KG1 (cell line): ENCODE results near the gene VWA3B.
"Not testable (repeated sequence)": the region's sequence is repeated elsewhere in the genome, so short reads cannot be mapped to it uniquely, and the experiment has no call there.

Experiments
- DNase-seq: peaks from one replicate; lab custom pipeline; 2025; lab: John Stamatoyannopoulos, UW

Gene VWA3B

DNA sequence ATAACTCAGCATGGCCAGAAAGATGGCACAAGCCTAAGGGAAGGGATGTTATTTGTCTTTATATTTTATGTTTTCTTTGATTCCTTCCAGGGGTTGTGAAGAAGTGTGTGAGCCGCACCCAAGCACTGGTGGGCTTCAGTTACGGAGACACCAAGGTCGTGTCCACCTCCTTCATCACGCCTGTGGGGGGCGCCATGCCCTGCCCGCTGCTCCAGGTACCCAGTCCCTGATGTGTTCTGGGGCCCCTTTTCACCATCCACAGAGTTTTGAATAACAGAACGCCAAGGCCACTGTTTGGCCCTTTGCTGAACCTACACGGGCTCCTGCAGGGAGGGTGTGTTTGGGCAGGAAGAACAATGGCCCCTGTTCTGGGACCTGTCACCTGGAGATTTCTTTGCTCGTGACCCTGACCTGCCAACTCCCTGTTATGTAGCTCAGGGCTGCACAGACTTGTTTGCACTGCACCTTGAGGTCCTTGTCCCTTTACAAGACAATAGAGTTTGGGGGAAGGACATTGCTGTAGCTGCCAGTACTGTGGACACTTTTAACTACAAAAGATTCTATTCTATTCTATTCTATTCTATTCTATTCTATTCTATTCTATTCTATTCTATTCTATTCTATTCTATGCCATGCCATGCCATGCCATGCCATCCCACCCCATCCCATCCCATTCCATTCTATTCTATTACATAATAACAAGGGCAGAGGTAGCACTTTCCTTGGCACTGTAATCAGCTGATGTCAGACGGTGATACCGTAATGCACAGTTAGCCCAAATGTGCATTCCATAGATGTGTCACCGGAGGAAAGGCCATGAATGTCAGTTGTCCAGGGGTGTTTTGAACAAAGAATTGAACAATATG lies 211.1 kb downstream of the VWA3B start:
- DNase-seq, result no peak

GRCh38 chr2:98298683-98299164 lies 211.8 kb downstream of the VWA3B start:
- DNase-seq, result no peak

DNA sequence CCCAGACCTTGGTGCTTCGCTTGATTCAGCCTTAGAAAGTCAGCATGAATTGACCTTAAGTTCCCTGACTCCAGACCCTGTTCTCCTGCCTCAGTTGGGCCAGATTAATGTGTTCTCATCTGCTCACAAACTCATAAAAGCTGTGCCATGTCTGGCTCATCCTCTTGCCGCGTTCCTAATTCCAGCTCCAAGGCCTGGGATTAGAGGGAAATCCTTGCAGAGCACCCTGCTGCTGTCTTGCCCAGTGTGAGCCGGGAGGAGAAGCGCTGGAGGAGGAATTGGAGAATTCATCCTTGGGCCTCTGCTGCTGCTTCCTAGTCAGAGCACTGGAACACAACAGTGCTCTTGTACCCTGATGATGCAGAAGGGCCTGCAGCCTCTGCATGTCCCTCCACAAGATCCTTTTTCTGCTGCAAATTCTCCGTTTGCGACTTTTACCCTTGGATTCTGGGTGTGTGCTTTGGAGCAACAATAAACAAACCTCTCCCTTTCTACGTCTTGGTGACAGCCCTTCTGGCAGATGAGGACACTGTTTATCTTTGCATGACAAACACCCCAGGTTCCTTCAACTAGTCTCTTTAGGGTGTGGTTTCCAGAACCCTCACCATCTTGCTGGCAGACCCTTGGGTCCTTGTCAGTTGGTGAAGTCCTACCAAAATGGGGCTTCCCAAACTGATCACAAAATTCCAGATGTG lies 212.4 kb downstream of the VWA3B start:
- no peak for DNase-seq

DNA sequence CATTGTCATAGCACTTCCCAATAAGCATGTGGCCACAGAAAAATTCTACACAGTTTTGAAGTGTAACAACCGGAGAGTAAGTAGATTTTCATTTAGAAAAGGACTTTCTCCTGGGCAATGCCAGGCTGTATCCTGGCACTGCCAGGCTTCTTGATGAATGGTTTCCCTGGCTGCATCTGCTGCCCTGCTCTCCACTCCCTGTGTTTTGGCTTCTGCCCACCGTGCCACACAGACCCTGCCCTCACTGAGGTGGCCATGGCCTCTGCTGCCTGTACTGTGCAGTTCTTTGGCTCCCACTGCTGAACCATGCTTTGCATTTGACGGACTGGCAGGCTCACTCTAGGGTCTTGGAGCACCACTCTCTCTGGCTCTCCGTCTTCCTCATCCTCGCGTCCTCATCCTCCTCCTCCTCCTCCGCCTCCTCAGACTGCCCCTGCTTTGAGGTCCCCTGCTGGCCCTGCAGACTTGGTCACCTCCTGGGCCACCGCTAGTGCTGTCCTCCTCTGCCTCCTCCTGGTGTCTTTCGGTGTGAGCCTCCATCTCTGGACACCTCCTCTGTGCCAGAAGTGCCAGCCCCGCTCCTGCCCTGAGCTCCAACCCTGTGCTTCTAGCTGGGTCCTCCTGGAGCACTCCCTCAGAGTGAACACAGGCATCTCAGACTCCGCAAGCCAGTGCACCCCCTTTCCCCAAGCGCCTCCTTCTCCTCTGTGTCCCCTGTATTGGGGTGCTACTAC lies 213.3 kb downstream of the VWA3B start:
- DNase-seq, result no peak

DNA sequence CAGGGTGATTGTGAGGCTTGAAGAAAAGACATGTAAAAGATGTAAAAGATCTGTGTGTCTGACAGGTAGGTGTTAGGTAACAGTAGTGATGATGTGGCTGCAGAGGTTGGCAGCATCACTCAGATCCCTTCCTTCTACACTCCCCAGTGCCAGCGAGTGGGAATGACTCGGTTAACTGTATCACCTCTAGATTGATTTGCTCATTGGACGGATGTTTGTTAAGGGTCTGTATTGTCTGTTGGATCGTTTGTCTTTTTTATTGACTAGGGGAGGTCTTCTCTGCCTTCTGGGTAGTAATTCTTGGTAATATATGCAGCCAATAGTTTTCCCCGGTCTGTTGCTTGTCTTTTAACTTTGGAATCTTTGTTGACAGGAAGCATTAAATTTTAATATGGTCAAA lies 214.5 kb downstream of the VWA3B start:
- no peak for DNase-seq

DNA sequence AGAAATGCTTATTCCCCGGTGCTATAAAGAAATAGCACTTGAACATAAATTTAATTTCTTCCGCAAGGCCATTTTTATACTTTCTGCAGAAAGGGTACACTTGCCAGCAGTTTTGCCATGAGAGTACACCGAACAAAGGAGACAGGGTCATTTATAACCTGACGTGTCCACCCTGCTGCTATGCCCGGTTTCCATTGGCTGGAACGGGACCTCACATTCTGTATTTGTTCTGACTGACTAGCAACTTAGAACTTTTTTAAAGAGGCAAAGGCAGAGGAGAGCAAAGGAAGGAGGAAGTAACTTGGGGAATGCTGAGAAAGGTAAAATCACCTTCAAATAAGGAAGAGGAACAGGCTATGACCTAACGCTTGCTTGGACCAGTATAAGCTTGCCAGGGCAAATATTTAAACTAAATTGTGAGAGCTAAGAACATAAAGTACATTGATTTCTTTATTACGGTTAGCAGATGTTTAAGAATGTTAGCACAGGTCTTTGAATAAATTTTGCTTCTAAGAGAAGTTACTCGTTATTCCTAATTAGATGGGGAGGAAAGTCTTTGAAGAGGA lies 220.2 kb downstream of the VWA3B start:
- DNase-seq, result not testable (repeated sequence)

DNA sequence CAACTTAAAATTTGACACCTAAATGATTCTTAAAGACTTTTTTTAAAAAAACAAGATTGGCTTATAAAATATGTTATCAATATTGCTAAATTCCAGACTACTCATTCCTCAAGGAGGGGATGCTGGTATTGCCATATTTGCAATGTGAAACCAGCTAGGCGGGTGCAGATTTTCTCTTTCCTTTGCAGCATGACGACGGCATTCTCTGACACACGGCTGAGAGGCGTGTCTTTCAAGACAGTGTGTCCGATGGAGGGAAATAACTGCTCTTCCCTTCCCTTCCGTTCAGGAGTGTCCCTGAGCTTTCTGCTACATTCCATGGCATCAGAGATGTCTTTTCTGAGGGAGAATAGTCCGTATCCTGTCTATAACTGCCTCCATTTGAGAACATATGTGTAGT lies 221.1 kb downstream of the VWA3B start:
- no peak for DNase-seq

DNA sequence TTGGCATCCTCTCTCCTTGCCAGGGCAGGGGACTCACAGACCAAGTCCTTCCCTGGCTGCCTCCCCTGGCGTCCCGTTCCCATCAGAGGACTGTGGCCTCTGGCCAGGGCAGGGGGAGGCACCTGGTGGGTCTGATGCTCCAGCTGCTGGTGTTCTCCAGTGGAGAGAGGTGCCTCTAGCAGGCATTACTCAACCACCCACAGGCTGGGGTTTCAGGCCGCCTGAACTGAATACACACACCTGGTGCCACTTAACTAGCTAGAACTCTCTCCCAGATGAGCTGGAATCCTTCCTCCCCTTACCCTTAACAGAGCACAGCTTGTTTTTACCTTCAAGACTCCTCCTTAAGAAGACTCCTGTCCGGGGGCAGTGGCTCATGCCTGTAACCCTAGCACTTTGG lies 221.6 kb downstream of the VWA3B start:
- DNase-seq, result no peak

- DNase-seq, result no peak
Observed at GRCh38 chr2:98309580-98309979, 222.6 kb downstream of the VWA3B start.

DNA sequence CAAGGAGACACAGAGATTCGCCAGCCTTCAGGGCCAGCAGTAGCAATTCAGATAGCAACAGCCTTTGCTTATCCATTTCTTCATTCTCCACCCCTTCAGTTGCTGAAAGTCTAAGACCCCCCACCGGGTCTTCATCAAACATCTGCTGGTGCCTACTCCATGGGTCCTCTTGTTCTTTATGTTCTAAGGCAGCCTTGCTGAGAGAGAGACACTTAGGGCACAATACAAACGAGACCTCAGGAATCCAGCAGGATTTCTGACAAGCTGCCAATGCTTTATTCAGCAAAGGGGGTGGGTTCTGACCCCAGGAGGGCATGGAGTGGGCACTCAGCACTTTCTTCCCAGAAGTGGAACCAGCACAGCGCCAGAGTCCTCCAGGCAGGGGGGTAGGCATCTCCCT lies 223.0 kb downstream of the VWA3B start:
- no peak for DNase-seq

DNA sequence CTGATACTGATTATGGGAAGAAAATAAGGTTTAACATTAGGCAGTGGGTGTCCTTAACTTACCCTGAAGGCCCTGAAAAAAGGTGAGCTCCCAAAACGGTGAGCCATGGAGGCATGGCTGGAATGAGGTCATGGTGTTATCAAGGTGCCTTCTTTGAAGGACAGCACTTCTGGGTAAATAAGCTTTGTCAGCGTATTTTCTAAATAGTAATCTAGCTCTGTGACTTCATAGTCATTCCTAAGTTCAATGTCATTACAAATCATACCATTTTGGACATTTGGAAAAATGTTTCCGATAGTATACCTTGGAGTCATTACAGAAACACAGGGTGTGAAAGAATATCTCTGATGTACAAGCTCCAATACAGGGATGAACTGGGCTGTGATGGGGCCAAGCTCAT lies 224.1 kb downstream of the VWA3B start:
- no peak for DNase-seq

GRCh38 chr2:98311771-98312545 lies 225.0 kb downstream of the VWA3B start:
- no peak for DNase-seq

GRCh38 chr2:98313492-98314250 lies 226.7 kb downstream of the VWA3B start:
- no peak for DNase-seq

DNA sequence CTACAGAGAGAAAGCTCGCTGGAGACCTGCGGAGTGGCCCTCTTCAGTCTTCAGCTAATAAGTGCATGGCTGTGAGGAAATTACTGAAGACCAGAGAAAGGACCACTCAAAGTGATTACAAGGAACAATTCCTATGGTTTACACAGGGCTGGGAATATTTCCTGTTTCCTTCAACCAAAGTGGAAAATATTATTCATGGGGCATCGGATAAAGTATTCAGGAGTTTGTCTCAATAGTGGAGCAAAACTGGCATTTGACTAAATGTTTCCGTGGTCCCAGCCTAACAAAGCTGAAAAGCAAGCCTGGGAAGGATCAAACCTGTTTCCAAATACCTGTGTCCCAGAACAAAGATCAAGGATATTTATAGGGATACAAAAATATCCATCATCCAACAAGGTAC lies 227.3 kb downstream of the VWA3B start:
- no peak for DNase-seq

- DNase-seq, result no peak
Observed at GRCh38 chr2:98315957-98316356, 229.0 kb downstream of the VWA3B start.

DNA sequence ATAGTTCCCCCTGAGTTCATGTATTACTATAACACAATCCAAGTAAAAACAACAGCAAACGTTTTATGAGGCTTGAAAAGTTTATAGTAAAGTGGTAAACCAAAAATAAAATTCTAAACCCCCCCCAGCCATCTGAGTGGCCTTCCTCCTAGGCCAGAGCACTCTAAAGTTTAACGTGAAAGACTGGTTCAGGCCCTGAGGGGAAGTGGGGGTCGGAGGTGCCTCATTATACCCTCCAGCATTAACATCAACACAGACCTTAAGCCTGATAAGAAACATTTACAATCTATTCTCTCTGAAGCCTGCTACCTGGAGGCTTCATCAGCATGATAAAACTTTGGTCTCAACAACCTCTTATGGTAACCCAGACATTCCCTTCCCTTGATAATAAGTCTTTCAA lies 230.2 kb downstream of the VWA3B start:
- no peak for DNase-seq

DNA sequence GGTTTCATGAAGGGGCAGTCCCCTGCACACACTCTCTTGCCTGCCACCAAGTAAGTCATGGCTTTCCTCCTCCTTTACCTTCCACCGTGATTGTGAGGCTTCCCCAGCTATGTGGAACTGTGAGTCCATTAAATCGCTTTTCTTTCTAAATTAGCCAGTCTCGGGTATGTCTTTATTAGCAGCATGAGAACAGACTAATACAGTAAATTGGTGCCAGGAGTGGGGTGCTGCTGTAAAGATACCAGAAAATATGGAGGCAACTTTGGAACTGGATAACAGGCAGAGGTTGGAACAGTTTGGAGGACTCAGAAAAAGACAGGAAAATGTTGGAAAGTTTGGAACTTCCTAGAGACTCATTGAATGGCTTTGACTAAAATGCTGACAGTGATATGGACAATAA lies 233.2 kb downstream of the VWA3B start:
- not testable (repeated sequence) for DNase-seq

GRCh38 chr2:98324181-98324580 lies 237.2 kb downstream of the VWA3B start:
- no peak for DNase-seq

DNA sequence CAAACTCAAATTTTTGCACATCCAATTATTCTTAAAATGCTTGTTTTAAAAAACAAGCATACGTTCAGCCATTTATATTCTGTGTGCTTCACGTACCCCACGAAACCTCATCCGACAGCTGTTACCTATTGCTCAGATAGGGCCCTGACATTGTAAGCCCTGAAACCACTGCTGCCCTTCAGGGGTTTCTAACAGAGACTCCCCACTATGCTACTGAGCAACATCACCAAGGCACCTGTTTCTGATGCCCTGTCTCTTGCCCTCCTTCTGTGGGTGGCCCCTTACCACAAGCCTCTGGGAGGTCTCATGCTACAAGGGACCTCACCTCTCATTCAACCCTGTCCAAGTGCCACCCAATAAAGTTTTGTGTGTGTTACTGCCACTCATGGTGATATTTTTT lies 240.8 kb downstream of the VWA3B start:
- no peak for DNase-seq

GRCh38 chr2:98329549-98329948 lies 242.6 kb downstream of the VWA3B start:
- no peak for DNase-seq

DNA sequence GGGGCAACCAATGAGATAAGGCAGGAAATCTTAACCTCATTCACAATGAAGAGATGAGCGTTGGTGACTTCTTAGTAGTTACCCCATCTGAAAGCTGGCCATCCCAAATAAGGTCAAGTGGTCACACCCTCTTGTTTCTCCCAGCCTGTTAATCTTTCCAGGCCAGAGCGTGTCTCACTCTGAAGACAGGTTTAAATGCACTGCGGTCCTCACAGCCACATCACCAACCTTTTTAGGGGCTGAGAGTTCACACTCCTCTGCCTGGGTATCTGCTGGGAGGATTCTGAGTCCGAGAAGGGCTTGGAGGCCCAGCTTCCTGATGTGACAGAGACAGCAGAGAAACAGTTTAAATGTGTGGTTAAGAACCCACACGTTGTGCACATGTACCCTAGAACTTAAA lies 246.0 kb downstream of the VWA3B start:
- no peak for DNase-seq
